ENCODE results near the gene FRAT2. TPM values are rescaled to one million over a fixed set of nuclear protein-coding genes. Genes with fewer than 3 reads are reported as not detected.
"Not testable (repeated sequence)": the region's sequence is repeated elsewhere in the genome, so short reads cannot be mapped to it uniquely, and the experiment has no call there.

The FRAT2 gene
- polyA plus RNA-seq, 1 donor: 12.0 TPM

- no peak for DNase-seq
Observed at GRCh38 chr10:97358349-97358748, 23.8 kb upstream of the FRAT2 start.

DNA sequence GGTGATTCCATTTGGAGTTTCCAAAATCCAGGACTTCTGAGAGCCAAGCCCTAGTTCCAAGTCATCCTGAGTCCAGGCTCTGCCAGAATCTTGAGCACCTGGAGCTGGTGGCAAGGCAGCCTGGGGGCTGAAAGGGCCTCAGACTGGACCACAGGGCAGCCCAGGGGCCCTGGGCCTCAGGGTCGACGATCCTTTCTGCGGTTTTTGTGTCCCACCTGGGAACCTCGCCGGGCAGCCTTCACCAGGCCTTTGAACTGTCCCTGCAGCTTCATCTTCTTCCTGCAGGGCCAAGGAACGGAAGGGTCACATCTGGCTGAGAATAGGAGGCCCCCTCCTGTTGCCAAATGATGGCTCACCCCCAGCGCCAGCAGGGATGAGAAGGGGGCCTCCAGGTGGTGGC lies 22.4 kb upstream of the FRAT2 start:
- no peak for DNase-seq

DNA sequence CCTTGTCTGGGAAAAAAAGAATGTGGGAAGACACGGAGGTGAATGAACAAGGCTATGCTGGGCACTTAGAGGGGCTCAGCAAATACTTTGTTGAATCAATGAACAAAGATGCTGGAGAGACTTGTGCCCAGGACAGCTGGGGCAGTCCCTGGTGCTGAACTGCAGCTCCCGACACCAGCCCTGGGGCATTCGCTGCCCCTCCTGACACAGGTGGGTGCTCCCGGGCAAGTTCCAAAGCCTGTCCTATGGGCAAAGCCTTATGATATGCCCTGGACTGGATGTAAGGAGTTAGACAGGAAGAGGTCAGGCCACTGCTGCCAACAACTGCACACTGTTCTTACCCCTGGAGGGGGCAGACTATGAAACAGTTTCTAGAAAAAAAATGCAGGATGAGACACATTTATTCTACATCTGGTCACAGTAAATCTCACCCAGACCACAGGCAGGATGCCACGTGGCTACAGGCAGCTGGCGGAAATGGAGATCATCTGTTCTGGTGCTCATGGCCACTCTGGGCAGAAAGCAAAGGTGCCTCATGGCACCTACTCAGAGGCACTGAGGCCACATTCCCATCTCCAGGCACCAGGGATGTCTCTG lies 21.9 kb upstream of the FRAT2 start:
- DNase-seq: no peak

DNA sequence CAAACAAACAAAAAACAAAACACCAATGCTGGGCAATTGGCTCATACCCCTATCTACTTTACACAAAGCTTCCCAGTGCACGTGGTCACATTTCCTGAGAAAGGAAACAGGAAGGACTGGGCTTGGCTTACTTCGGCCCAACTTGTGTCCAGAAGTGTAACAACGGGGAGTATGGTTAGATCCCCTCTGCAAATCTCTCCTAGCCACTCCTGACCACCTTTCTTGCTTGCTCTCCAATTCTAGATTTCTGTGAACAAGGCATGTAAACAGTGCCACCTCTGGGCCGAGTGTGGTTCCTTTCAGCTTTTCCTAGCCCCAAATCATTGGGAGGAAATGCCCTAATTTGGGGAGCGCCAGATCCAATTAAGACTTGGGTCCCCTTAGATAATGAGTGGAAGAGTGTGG lies 21.0 kb upstream of the FRAT2 start:
- DNase-seq: no peak

- no peak for DNase-seq
Observed at GRCh38 chr10:97353945-97354344, 19.4 kb upstream of the FRAT2 start.

DNA sequence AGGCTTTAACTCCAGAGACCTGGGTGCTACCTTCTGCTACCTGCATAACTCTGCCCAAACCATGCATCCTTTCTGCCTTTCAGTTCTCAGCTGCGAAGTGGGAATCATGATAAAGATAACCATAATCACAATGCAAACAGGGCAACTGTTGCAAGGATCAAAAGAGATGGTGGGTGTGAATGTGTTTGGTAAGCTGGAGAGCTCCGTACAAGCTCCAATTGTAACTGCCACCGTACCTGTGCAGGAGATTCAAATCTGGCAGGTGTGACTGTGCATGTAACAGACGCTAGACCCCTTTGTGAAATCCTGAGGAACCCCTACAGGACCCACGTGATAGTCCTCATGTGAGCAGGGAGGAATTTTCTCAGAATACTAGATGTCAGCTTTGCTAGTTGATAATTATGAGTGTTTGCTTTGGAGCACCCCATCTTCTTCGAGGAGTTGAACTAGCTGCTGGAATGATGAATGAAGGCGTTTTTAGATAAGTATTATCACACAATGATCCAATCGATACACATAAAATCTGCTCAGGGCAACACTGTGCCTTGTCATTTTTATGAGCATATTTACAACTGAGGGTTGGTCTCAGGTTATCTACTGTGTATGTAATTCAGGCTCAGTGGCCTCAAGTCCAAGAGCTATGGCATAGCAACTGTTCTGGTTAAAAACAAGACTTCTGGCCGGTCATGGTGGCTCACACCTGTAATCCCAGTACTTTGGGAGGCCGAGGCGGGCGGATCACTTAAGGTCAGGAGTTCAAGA lies 15.4 kb upstream of the FRAT2 start:
- no peak for DNase-seq

DNA sequence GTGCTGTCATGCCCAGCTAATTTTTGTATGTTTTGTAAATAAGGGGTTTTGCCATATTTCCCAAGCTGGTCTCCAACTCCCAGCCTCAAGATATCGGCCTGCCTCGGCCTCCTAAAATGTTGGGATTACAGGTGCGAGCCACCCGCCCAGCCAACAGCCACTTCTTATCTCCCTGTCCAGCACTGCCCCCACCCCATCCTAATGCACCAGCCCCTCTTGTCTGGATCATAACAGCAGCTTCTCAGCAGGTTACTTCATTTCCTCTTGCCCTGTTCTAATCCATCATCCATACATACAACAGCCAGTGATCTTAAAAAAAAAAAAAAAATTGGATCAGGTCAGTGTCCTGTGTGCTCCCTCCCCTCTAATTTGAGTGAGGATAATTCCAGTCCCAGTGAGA lies 12.8 kb upstream of the FRAT2 start:
- no peak for DNase-seq

GRCh38 chr10:97343664-97344063 lies 9.1 kb upstream of the FRAT2 start:
- not testable (repeated sequence) for DNase-seq

DNA sequence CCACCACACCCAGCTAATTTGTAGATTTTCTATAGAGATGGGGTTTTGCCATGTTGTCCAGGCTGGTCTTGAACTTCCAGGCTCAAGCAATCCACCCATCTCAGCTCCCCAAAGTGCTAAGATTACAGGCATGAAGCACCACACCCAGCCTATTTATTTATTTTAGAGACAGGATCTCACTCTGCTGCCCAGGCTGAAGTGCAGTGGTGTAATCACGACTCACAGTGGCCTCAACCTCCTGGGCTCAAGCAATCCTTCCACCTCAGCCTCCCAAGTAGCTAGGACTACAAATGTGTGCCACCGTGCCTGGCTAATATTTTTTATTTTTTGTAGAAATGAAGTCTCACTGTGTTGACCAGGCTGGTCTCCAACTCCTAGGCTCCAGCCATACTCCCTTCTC lies 6.9 kb upstream of the FRAT2 start:
- no peak for DNase-seq

GRCh38 chr10:97338041-97338440 lies 3.5 kb upstream of the FRAT2 start:
- DNase-seq: no peak

GRCh38 chr10:97336942-97337831 lies 2.7 kb upstream of the FRAT2 start:
- peak; percentile 21 for DNase-seq

- no peak for DNase-seq
Observed at GRCh38 chr10:97336446-97336845, 1.9 kb upstream of the FRAT2 start.

DNA sequence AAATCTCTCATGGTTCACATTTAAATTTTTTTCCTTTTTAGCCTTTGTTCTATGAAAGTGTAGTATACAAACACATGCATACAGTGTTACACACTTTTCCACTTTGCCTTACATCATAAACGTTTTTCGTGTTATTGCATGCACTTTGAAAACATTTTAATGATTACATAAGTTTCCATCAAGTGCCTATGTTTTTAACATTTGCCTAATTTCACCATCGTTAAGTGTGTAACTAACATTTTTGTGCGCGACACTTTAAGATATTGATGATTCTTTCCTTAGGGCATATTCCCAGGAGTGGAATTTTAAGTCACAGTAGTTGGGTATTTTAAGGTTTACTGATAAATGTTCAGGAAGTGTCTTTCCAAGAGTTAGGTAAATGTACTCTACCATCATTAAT lies 1.5 kb upstream of the FRAT2 start:
- no peak for DNase-seq

GRCh38 chr10:97335188-97335619 lies 675 bp upstream of the FRAT2 start:
- DNase-seq: no peak

DNA sequence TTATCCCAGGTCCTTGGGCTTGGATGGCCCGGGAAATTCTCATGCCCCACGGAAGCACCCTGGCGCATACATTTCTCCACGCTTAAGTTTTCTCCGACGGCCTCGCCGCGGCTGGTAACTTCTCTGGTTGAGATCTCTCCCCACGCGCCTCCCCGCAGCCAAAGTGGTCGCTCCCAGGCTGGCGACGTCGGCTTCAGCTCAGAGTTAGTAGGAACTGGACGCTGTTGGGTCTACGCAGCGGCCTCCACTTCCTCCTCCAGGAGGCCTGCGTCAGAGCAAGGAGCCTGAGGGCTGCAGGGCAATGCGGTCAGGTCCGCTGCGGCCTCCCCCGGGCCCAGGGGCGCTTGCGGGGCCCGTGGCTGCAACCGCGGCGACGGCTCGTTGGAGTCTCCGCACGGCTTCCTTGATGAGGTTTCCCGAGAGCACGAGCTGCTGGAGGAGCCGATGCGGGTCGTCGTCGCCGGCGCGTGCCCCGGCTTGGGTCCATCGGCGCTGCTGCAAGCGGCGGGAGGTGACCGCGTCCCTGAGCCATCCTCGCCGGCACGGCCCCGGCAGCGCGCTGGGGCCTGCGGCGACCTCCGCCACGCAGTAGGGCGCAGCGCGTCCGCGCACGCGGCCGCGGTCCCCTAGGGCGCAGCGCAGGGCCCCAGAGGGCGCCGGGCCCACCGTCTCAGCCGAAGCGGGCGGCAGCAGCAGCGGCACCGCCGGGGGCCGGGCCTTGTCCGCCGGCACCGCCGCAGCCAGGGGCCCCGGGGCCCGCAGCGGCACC lies 744 bp downstream of the FRAT2 start:
- DNase-seq: peak; percentile 51

- DNase-seq: no peak
Observed at GRCh38 chr10:97333351-97333600, 1.3 kb downstream of the FRAT2 start.

GRCh38 chr10:97332591-97333350 lies 1.8 kb downstream of the FRAT2 start:
- peak; percentile 70 for DNase-seq

- DNase-seq: no peak
Observed at GRCh38 chr10:97331153-97331703, 3.3 kb downstream of the FRAT2 start.

DNA sequence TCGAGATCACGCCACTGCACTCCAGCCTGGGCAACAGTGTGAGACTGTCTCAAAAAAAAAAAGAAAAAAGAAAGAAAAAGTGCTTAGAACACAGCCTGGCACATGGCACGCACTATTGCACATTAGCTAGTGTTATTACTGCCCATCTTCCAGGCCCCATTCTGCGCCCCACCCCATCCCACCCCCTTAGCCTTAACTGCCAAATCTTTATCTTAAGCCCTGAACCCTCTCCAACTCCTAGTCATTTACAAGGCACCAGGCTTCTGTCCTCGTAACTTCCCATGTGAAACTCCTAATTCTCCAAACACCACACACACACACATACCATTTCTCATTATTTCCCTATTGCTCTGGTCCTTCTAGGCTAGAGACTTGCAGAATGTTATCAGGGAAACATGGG lies 4.8 kb downstream of the FRAT2 start:
- no peak for DNase-seq

DNA sequence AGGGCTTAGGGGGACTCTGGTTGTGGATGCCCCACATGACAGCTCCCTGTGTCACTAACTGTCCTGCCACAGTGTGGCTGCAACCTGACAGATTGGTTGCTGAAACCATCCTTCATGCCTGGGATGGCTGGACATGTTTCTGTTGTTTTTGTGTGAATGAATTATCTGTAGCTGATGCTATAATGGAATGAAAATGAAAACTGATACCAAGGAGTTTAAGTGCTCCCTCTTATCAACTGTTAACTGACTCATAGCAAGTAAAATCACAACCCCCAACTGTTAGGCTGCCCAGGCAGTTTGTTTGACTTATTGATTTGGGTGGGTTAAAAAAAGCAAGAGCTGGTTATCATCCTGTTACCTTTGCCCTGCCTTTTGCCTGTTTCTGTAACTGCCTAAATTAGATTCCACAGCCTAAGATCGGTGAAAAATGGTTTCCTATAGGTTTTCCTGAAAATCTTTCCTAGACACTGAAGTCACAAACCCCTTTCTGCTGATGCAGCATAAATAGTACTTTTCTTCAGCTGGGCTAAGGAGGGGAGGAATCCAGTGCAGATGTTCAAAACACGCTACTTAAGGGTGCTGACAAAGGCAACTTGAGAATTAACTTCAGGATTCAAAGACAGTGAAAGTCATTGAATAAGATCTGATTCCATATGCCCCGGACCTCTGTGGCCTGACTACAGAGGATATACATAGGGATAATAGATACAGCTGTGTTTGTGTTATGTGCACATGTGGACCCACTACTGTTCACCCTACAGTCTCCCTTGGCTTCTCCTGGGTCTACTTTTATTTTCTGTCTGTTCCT lies 5.7 kb downstream of the FRAT2 start:
- no peak for DNase-seq

Measured in left kidney (tissue), 2 donors.